Body of pancreas (tissue), 4 donors: ENCODE measurements around the gene RHOJ.

Experiments used
- POLR2A ChIP-seq, 3 donors: fragments of 450-650 bp; IDR thresholded peaks; one replicate each; pipeline ENCODE4 v1.6.1; 2016; ENCODE audit warnings: antibody characterized with exemption in 3 of 3, mild to moderate bottlenecking in 2 of 3
- TF ChIP-seq, protein P1 (sequence below), 7 experiments: fragments of 450-650 bp in 4 of 7; fragments of 200-600 bp in 3 of 7; sonication (generic) in 3 of 7; IDR thresholded peaks; one replicate each; pipeline ENCODE4 v1.5.1; 2016 to 2019; ENCODE audit warnings: antibody characterized with exemption in 7 of 7

- TF ChIP-seq, protein P1, sequence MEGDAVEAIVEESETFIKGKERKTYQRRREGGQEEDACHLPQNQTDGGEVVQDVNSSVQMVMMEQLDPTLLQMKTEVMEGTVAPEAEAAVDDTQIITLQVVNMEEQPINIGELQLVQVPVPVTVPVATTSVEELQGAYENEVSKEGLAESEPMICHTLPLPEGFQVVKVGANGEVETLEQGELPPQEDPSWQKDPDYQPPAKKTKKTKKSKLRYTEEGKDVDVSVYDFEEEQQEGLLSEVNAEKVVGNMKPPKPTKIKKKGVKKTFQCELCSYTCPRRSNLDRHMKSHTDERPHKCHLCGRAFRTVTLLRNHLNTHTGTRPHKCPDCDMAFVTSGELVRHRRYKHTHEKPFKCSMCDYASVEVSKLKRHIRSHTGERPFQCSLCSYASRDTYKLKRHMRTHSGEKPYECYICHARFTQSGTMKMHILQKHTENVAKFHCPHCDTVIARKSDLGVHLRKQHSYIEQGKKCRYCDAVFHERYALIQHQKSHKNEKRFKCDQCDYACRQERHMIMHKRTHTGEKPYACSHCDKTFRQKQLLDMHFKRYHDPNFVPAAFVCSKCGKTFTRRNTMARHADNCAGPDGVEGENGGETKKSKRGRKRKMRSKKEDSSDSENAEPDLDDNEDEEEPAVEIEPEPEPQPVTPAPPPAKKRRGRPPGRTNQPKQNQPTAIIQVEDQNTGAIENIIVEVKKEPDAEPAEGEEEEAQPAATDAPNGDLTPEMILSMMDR (IDR thresholded peaks at IDR 0.05), result no peak
- TF ChIP-seq POLR2A (IDR thresholded peaks at IDR 0.05), result no peak
Observed at GRCh38 chr14:63296060-63296563, 91.9 kb downstream of the RHOJ start.
